ENCODE measurements around the gene SLC39A12. TPM values are rescaled to one million over a fixed set of nuclear protein-coding genes. Genes with fewer than 3 reads are reported as not detected.

The SLC39A12 gene
- total RNA-seq, 6 experiments from 2014 or later = not detected

- no peak for TF ChIP-seq CTCF (IDR thresholded peaks at IDR 0.05)
- no peak overlapping the region for H3K4me3 Mint-ChIP-seq
- H3K4me1 Mint-ChIP-seq (ENCODE audit: low read depth) = no peaks in the 10 kb centered on the region
- DNase-seq = no peak
- H3K36me3 Mint-ChIP-seq (ENCODE audit: low read depth) = no peaks in the 10 kb centered on the region
- peaks cover 2% of the 10 kb centered on the region; the same call in 1 of the 2 replicates for H3K27me3 Mint-ChIP-seq (ENCODE audit: insufficient read depth)
- no peak overlapping the region for H3K27ac Mint-ChIP-seq
- H3K9me3 Mint-ChIP-seq = no peaks in the 10 kb centered on the region
Measured at GRCh38 chr10:18059826-18060559, 108.3 kb downstream of the SLC39A12 start.

- no peak for DNase-seq
- H3K27ac Mint-ChIP-seq = no peak overlapping the region
Measured at GRCh38 chr10:18066947-18067346, 115.2 kb downstream of the SLC39A12 start.

GRCh38 chr10:18068401-18068800 is 116.7 kb downstream of the SLC39A12 start:
- no peak for TF ChIP-seq CTCF (IDR thresholded peaks at IDR 0.05)
- Mint-ChIP-seq H3K4me1 (ENCODE audit: low read depth) (no peaks in the 10 kb centered on the region), H3K4me3 (no peak overlapping the region), H3K27me3 (ENCODE audit: insufficient read depth) (no peaks in the 10 kb centered on the region), H3K27ac (no peak overlapping the region), H3K9me3 (no peaks in the 10 kb centered on the region), H3K36me3 (ENCODE audit: low read depth) (no peaks in the 10 kb centered on the region)
- no peak for DNase-seq

More at GRCh38 chr10:18066947-18067346, 115.2 kb downstream of the SLC39A12 start:
- Mint-ChIP-seq H3K4me3 (no peak overlapping the region), H3K36me3 (ENCODE audit: low read depth) (no peaks in the 10 kb centered on the region), H3K27me3 (ENCODE audit: insufficient read depth) (no peaks in the 10 kb centered on the region), H3K9me3 (no peaks in the 10 kb centered on the region), H3K4me1 (ENCODE audit: low read depth) (no peaks in the 10 kb centered on the region)
- TF ChIP-seq CTCF (IDR thresholded peaks at IDR 0.05) = no peak

DNA sequence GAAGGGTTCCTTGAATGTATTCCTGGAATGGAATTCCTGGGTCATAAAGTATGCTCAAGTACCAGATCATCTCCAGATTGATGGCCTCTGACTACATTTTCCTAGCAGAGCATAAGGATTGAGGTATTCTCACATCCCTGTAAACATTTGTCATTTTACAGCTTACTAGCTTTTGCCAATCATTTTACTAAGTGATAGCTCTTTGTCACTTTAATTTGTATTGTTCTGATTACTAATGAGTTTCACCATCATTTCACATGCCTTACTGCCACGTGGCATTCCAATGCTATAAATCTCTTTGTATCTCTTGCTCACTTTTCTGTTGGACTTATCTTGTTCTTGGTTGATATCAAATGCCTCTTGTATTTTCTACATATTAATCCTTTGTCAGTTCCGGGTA is 119.9 kb downstream of the SLC39A12 start:
- H3K4me3 Mint-ChIP-seq = no peak overlapping the region
- TF ChIP-seq CTCF (IDR thresholded peaks at IDR 0.05) = no peak
- no peaks in the 10 kb centered on the region for H3K4me1 Mint-ChIP-seq (ENCODE audit: low read depth)
- H3K27me3 Mint-ChIP-seq (ENCODE audit: insufficient read depth) = no peaks in the 10 kb centered on the region
- DNase-seq = no peak
- no peaks in the 10 kb centered on the region for H3K9me3 Mint-ChIP-seq
- H3K27ac Mint-ChIP-seq = no peak overlapping the region
- H3K36me3 Mint-ChIP-seq (ENCODE audit: low read depth) = no peaks in the 10 kb centered on the region

GRCh38 chr10:18073314-18073713 is 121.6 kb downstream of the SLC39A12 start:
- DNase-seq = no peak
- no peaks in the 10 kb centered on the region for H3K9me3 Mint-ChIP-seq
- H3K36me3 Mint-ChIP-seq (ENCODE audit: low read depth) = no peaks in the 10 kb centered on the region
- no peak overlapping the region for H3K27ac Mint-ChIP-seq
- no peaks in the 10 kb centered on the region for H3K27me3 Mint-ChIP-seq (ENCODE audit: insufficient read depth)
- no peaks in the 10 kb centered on the region for H3K4me1 Mint-ChIP-seq (ENCODE audit: low read depth)
- TF ChIP-seq CTCF (IDR thresholded peaks at IDR 0.05) = no peak
- no peak overlapping the region for H3K4me3 Mint-ChIP-seq
